Measurements from ENCODE around the gene RBM20.

Gene RBM20

GRCh38 chr10:110770243-110770642, 126.1 kb downstream of the RBM20 start:
- no peak overlapping the region for H3K4me3 Mint-ChIP-seq
- H3K4me1 Mint-ChIP-seq (ENCODE audit: low read depth) = peaks cover 21% of the 10 kb centered on the region
- H3K27me3 Mint-ChIP-seq (ENCODE audit: low read depth) = no peaks in the 10 kb centered on the region
- H3K36me3 Mint-ChIP-seq (ENCODE audit: low read depth) = no peaks in the 10 kb centered on the region
- no peak overlapping the region for H3K27ac Mint-ChIP-seq
- no peaks in the 10 kb centered on the region for H3K9me3 Mint-ChIP-seq

GRCh38 chr10:110771486-110771885, 127.3 kb downstream of the RBM20 start:
- Mint-ChIP-seq H3K4me1 (ENCODE audit: low read depth) (peaks cover 22% of the 10 kb centered on the region), H3K27ac (peak overlapping the region; percentile 3), H3K27me3 (ENCODE audit: low read depth) (no peaks in the 10 kb centered on the region), H3K4me3 (no peak overlapping the region), H3K9me3 (peaks cover 2% of the 10 kb centered on the region), H3K36me3 (ENCODE audit: low read depth) (peaks cover 4% of the 10 kb centered on the region)

- Mint-ChIP-seq H3K4me1 (ENCODE audit: low read depth) (peaks cover 27% of the 10 kb centered on the region), H3K27ac (no peak overlapping the region), H3K4me3 (no peak overlapping the region), H3K9me3 (peaks cover 3% of the 10 kb centered on the region), H3K27me3 (ENCODE audit: low read depth) (peaks cover 2% of the 10 kb centered on the region), H3K36me3 (ENCODE audit: low read depth) (peaks cover 5% of the 10 kb centered on the region)
Measured at GRCh38 chr10:110771991-110772390, 127.9 kb downstream of the RBM20 start.

DNA sequence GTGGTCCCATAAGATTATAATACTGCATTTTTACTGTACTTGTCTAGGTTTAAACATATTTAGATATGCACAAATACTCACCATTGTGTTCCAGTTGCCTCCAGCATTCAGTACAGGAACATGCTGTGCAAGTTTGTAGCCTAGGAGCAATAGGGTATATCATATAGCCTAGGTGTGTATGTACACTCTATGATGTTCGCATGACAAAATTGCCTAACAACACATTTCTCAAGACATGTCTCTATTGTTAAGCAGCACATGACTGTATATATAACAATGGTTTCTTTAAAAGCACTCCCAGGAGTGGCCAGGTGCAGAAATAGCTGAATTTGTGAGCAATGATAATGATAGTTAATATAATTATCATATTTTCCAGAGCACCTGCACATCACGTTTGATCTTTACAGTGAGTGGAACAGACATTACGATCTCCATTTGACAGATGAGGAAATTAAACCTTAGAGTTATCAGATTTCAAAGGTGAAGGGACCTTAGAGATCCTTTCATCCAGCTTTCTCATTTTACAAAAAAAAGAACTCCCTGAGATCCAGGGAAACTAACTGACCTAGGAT, 128.4 kb downstream of the RBM20 start:
- Mint-ChIP-seq H3K4me3 (no peak overlapping the region), H3K9me3 (peaks cover 3% of the 10 kb centered on the region), H3K4me1 (ENCODE audit: low read depth) (peaks cover 28% of the 10 kb centered on the region)

GRCh38 chr10:110773693-110774068, 129.5 kb downstream of the RBM20 start:
- H3K9me3 Mint-ChIP-seq = peaks cover 3% of the 10 kb centered on the region
- no peak overlapping the region for H3K4me3 Mint-ChIP-seq
- H3K27me3 Mint-ChIP-seq (ENCODE audit: low read depth) = peaks cover 9% of the 10 kb centered on the region
- H3K4me1 Mint-ChIP-seq (ENCODE audit: low read depth) = peaks cover 36% of the 10 kb centered on the region
- H3K27ac Mint-ChIP-seq = peak overlapping the region; percentile 96
- H3K36me3 Mint-ChIP-seq (ENCODE audit: low read depth) = peaks cover 7% of the 10 kb centered on the region

More for the DNA sequence above, 128.4 kb downstream of the RBM20 start:
- Mint-ChIP-seq H3K27ac (no peak overlapping the region), H3K27me3 (ENCODE audit: low read depth) (peaks cover 3% of the 10 kb centered on the region), H3K36me3 (ENCODE audit: low read depth) (peaks cover 5% of the 10 kb centered on the region)

- Mint-ChIP-seq H3K27me3 (ENCODE audit: low read depth) (peaks cover 9% of the 10 kb centered on the region), H3K4me1 (ENCODE audit: low read depth) (peaks cover 38% of the 10 kb centered on the region), H3K36me3 (ENCODE audit: low read depth) (peaks cover 7% of the 10 kb centered on the region), H3K27ac (peak overlapping the region; percentile 96), H3K4me3 (peak overlapping the region; percentile 14), H3K9me3 (peaks cover 3% of the 10 kb centered on the region)
Measured at GRCh38 chr10:110774069-110775019, 130.2 kb downstream of the RBM20 start.

GRCh38 chr10:110775020-110775375, 130.9 kb downstream of the RBM20 start:
- Mint-ChIP-seq H3K4me3 (no peak overlapping the region), H3K27me3 (ENCODE audit: low read depth) (peaks cover 9% of the 10 kb centered on the region), H3K27ac (peak overlapping the region; percentile 96), H3K4me1 (ENCODE audit: low read depth) (peaks cover 43% of the 10 kb centered on the region), H3K9me3 (peaks cover 3% of the 10 kb centered on the region), H3K36me3 (ENCODE audit: low read depth) (peaks cover 7% of the 10 kb centered on the region)

GRCh38 chr10:110775406-110775805, 131.3 kb downstream of the RBM20 start:
- Mint-ChIP-seq H3K9me3 (peaks cover 3% of the 10 kb centered on the region), H3K27me3 (ENCODE audit: low read depth) (peaks cover 9% of the 10 kb centered on the region), H3K4me1 (ENCODE audit: low read depth) (peaks cover 43% of the 10 kb centered on the region), H3K4me3 (no peak overlapping the region), H3K27ac (peak overlapping the region; percentile 96), H3K36me3 (ENCODE audit: low read depth) (peaks cover 7% of the 10 kb centered on the region)

- Mint-ChIP-seq H3K4me3 (no peak overlapping the region), H3K36me3 (ENCODE audit: low read depth) (peaks cover 7% of the 10 kb centered on the region), H3K27ac (no peak overlapping the region), H3K4me1 (ENCODE audit: low read depth) (peaks cover 43% of the 10 kb centered on the region), H3K9me3 (peaks cover 3% of the 10 kb centered on the region), H3K27me3 (ENCODE audit: low read depth) (peaks cover 9% of the 10 kb centered on the region)
Measured at GRCh38 chr10:110777017-110777416, 132.9 kb downstream of the RBM20 start.

DNA sequence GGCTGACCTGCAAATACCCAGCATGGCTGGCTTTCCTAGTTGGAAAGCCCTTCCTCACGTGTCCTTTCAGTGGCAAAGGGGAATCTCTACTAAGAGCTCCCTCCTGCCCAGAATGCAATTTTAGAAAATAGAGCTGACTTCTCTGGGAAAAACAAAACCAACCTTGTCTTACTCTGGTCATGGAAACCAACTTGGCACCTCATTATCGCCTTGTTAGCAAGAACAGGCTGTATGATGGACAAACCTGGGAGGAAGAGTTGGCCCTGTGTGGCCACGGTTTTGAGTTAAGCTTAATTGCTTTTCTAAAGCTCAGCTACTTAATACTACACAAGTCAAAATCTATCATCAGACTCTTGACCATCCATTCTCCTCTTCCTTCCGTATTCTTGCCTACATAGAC, 133.5 kb downstream of the RBM20 start:
- Mint-ChIP-seq H3K36me3 (ENCODE audit: low read depth) (peaks cover 8% of the 10 kb centered on the region), H3K27me3 (ENCODE audit: low read depth) (peaks cover 9% of the 10 kb centered on the region), H3K27ac (no peak overlapping the region), H3K4me3 (no peak overlapping the region), H3K9me3 (peaks cover 3% of the 10 kb centered on the region), H3K4me1 (ENCODE audit: low read depth) (peaks cover 44% of the 10 kb centered on the region)

DNA sequence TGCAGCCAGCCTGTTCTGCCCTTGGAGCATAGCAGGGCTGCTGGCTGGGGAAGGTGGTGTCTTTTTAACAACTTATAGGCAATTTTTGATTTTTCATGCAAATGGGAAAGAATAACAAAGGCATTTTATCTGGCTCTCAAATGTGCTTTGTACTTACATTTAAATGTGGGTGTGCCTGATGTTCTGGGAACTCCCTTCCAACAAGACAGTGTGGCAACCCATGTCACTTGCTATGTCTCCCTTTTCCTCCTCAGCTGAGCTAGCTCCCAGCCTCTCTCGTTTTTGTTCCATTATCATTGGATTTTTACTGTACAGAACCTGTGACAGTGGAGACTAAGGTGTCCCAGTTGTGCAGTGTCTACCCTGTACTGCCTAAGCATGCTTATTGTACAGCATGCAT, 134.1 kb downstream of the RBM20 start:
- H3K4me3 Mint-ChIP-seq = no peak overlapping the region
- no peak overlapping the region for H3K27ac Mint-ChIP-seq
- peaks cover 9% of the 10 kb centered on the region for H3K36me3 Mint-ChIP-seq (ENCODE audit: low read depth)
- H3K9me3 Mint-ChIP-seq = peaks cover 4% of the 10 kb centered on the region
- H3K4me1 Mint-ChIP-seq (ENCODE audit: low read depth) = peaks cover 49% of the 10 kb centered on the region
- H3K27me3 Mint-ChIP-seq (ENCODE audit: low read depth) = peaks cover 9% of the 10 kb centered on the region

GRCh38 chr10:110779489-110779888, 135.4 kb downstream of the RBM20 start:
- Mint-ChIP-seq H3K9me3 (peaks cover 8% of the 10 kb centered on the region), H3K27me3 (ENCODE audit: low read depth) (peaks cover 9% of the 10 kb centered on the region), H3K4me1 (ENCODE audit: low read depth) (peaks cover 53% of the 10 kb centered on the region), H3K4me3 (no peak overlapping the region), H3K27ac (peak overlapping the region; percentile 10), H3K36me3 (ENCODE audit: low read depth) (peaks cover 11% of the 10 kb centered on the region)

DNA sequence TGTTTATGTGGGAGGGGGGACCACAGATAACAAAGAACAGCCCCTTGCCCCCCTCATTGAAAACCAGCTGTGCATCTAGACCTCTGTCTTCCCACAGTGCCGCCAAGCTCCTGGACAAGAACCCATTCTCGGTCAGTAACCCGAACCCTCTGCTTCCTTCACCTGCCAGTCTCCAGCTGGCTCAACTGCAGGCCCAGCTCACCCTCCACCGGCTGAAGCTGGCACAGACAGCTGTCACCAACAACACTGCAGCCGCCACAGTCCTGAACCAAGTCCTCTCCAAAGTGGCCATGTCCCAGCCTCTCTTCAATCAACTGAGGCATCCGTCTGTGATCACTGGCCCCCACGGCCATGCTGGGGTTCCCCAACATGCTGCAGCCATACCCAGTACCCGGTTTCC, 136.6 kb downstream of the RBM20 start:
- H3K27me3 Mint-ChIP-seq (ENCODE audit: low read depth) = peaks cover 9% of the 10 kb centered on the region
- peaks cover 8% of the 10 kb centered on the region for H3K9me3 Mint-ChIP-seq
- peaks cover 8% of the 10 kb centered on the region for H3K36me3 Mint-ChIP-seq (ENCODE audit: low read depth)
- H3K4me3 Mint-ChIP-seq = no peak overlapping the region
- peaks cover 42% of the 10 kb centered on the region for H3K4me1 Mint-ChIP-seq (ENCODE audit: low read depth)
- H3K27ac Mint-ChIP-seq = no peak overlapping the region

- peaks cover 9% of the 10 kb centered on the region for H3K27me3 Mint-ChIP-seq (ENCODE audit: low read depth)
- H3K4me1 Mint-ChIP-seq (ENCODE audit: low read depth) = peaks cover 46% of the 10 kb centered on the region
- peaks cover 8% of the 10 kb centered on the region for H3K36me3 Mint-ChIP-seq (ENCODE audit: low read depth)
- no peak overlapping the region for H3K27ac Mint-ChIP-seq
- peaks cover 8% of the 10 kb centered on the region for H3K9me3 Mint-ChIP-seq
- H3K4me3 Mint-ChIP-seq = no peak overlapping the region
Measured at GRCh38 chr10:110781139-110781538, 137.0 kb downstream of the RBM20 start.

DNA sequence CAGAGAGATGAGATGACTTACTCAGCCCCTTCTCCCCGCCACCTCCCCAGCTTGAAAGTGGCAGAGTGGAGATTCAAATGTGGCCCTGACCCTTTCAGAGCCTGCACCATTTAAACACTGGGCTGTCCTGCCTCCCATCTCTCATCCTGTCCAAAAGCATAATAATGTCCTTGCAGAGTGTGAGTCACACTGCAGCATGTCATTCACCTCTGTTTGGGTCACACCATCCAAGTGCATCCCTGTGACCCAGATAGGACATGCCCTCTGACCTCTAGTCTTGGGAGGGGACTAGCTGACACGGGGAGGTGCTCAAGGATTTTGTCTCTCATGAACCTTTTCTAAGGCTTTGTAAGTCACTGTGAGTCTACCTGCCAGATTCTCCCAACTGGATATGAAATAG, 138.5 kb downstream of the RBM20 start:
- peaks cover 6% of the 10 kb centered on the region for H3K27me3 Mint-ChIP-seq (ENCODE audit: low read depth)
- peak overlapping the region; percentile 87 for H3K27ac Mint-ChIP-seq
- peaks cover 6% of the 10 kb centered on the region for H3K36me3 Mint-ChIP-seq (ENCODE audit: low read depth)
- peaks cover 4% of the 10 kb centered on the region for H3K9me3 Mint-ChIP-seq
- H3K4me1 Mint-ChIP-seq (ENCODE audit: low read depth) = peaks cover 38% of the 10 kb centered on the region
- H3K4me3 Mint-ChIP-seq = no peak overlapping the region

Measured in T-helper 1 cell treated with Interleukin-12 subunit alpha and Interleukin-12 subunit beta and Interleukin-4 antibody, amounts not matched to agents 30 μg/mL and 1 μg/mL, for 36 hours (primary cell).